ENCODE results near the gene DOCK10. TPM values are rescaled to one million over a fixed set of nuclear protein-coding genes. Genes with fewer than 3 reads are reported as not detected.
"Not testable (repeated sequence)": the region's sequence is repeated elsewhere in the genome, so short reads cannot be mapped to it uniquely, and the experiment has no call there.

The DOCK10 gene
- polyA plus RNA-seq, 12 donors, result 13.4 to 35.6 (median 18.2) TPM; not detected in 1

GRCh38 chr2:224948859-224949258 is 93.4 kb downstream of the DOCK10 start:
- DNase-seq, result no peak

- no peak for DNase-seq
Measured at GRCh38 chr2:224948005-224948404, 94.3 kb downstream of the DOCK10 start.

- no peak for DNase-seq
Measured at GRCh38 chr2:224947566-224947965, 94.7 kb downstream of the DOCK10 start.

- no peak for DNase-seq
Measured at GRCh38 chr2:224946895-224947294, 95.4 kb downstream of the DOCK10 start.

GRCh38 chr2:224944707-224945547 is 97.3 kb downstream of the DOCK10 start:
- DNase-seq, result no peak

GRCh38 chr2:224943601-224944041 is 98.6 kb downstream of the DOCK10 start:
- not testable (repeated sequence) for DNase-seq

- no peak for DNase-seq
Measured at GRCh38 chr2:224941960-224942359, 100.3 kb downstream of the DOCK10 start.

- no peak for DNase-seq
Measured at GRCh38 chr2:224940618-224941017, 101.7 kb downstream of the DOCK10 start.

GRCh38 chr2:224938651-224939182 is 103.6 kb downstream of the DOCK10 start:
- no peak for DNase-seq

GRCh38 chr2:224937887-224938286 is 104.4 kb downstream of the DOCK10 start:
- no peak for DNase-seq

GRCh38 chr2:224934526-224935188 is 107.6 kb downstream of the DOCK10 start:
- DNase-seq, result peak; percentile 67

- no peak for DNase-seq
Measured at GRCh38 chr2:224933431-224933830, 108.8 kb downstream of the DOCK10 start.

GRCh38 chr2:224932522-224932921 is 109.7 kb downstream of the DOCK10 start:
- no peak for DNase-seq

- DNase-seq, result no peak
Measured at GRCh38 chr2:224931956-224932355, 110.3 kb downstream of the DOCK10 start.

GRCh38 chr2:224930990-224931389 is 111.3 kb downstream of the DOCK10 start:
- no peak for DNase-seq

- no peak for DNase-seq
Measured at GRCh38 chr2:224930124-224930523, 112.1 kb downstream of the DOCK10 start.

GRCh38 chr2:224929512-224929911 is 112.8 kb downstream of the DOCK10 start:
- DNase-seq, result no peak

GRCh38 chr2:224927646-224928173 is 114.6 kb downstream of the DOCK10 start:
- DNase-seq, result no peak

GRCh38 chr2:224927011-224927410 is 115.3 kb downstream of the DOCK10 start:
- DNase-seq, result no peak

- no peak for DNase-seq
Measured at GRCh38 chr2:224925810-224926100, 116.5 kb downstream of the DOCK10 start.

GRCh38 chr2:224925061-224925809 is 117.0 kb downstream of the DOCK10 start:
- DNase-seq, result no peak

- DNase-seq, result no peak
Measured at GRCh38 chr2:224924631-224925030, 117.6 kb downstream of the DOCK10 start.

All from muscle of arm (tissue), 12 donors.